ENCODE measurements around the gene TIAM1.

- TF ChIP-seq CTCF (IDR thresholded peaks at IDR 0.05) (no peak), POLR2A (IDR thresholded peaks at IDR 0.05) (no peak)
These were observed 255.6 kb downstream of the TIAM1 start for GRCh38 chr21:31088474-31088751.
